OCI-LY3 (cell line): Measurements from ENCODE around the gene ZNF304.

Experiments
- H2AFZ ChIP-seq: fragments of 200-600, 300-600 bp; shearing (Covaris generic); 2 replicates; pipeline ENCODE4 v1.6.0; 2014; ENCODE audit warnings: antibody characterized with exemption, low read depth, low read length
- H3K27ac ChIP-seq: fragments of 200-600, 300-600 bp; sonication (generic); 2 replicates; pipeline ENCODE4 v1.5.1; 2014; ENCODE audit warnings: mild to moderate bottlenecking, low read length, moderate library complexity, mixed read lengths
- H3K27me3 ChIP-seq: fragments of 200-600, 300-600 bp; sonication (generic); 2 replicates; pipeline ENCODE4 v1.6.1; 2014; ENCODE audit warnings: low read depth, low read length, mixed read lengths
- H3K36me3 ChIP-seq: fragments of 200-600, 300-600 bp; sonication (generic); replicated peaks from 2 replicates; pipeline ENCODE3; 2014; ENCODE audit warnings: low read depth, low read length, mixed read lengths
- H3K4me1 ChIP-seq: fragments of 300-600, 200-600 bp; sonication (generic); 2 replicates; pipeline ENCODE4 v1.6.1; 2014; ENCODE audit warnings: low read length, mixed read lengths
- H3K4me2 ChIP-seq: fragments of 200-600, 300-600 bp; sonication (generic); 2 replicates; pipeline ENCODE4 v1.6.1; 2014; ENCODE audit warnings: low read length, mixed read lengths
- H3K4me3 ChIP-seq: fragments of 300-600, 200-600 bp; sonication (generic); 2 replicates; pipeline ENCODE4 v1.5.1; 2014; ENCODE audit warnings: antibody characterized with exemption, mild to moderate bottlenecking, low read length, moderate library complexity
- H3K79me2 ChIP-seq: fragments of 300-600, 200-600 bp; shearing (Covaris generic); 2 replicates; pipeline ENCODE4 v1.6.1; 2014; ENCODE audit warnings: mild to moderate bottlenecking, low read length, mixed read lengths
- H3K9ac ChIP-seq: fragments of 300-600, 200-600 bp; shearing (Covaris generic); 2 replicates; pipeline ENCODE4 v1.6.0; 2014; ENCODE audit warnings: mild to moderate bottlenecking, low read length, moderate library complexity
- H3K9me3 ChIP-seq: fragments of 200-600, 300-600 bp; shearing (Covaris generic); 2 replicates; pipeline ENCODE4 v1.6.1; 2014; ENCODE audit warnings: low read length, mixed read lengths; ENCODE audit not compliant: insufficient read depth
- H4K20me1 ChIP-seq: fragments of 200-600, 300-600 bp; sonication (generic); 2 replicates; pipeline ENCODE4 v1.6.1; 2016; ENCODE audit warnings: low read length, mixed read lengths; ENCODE audit not compliant: insufficient read depth
- CTCF ChIP-seq: fragments of 200-600, 300-600 bp; sonication (generic); IDR thresholded peaks from 2 replicates; pipeline ENCODE4 v1.5.1; 2014; ENCODE audit warnings: antibody characterized with exemption, low read length, low read depth
- EZH2phosphoT487 ChIP-seq: fragments of 200-600 bp; shearing (Covaris generic); IDR thresholded peaks from 2 replicates; pipeline ENCODE4 v1.6.1; 2018; ENCODE audit warnings: antibody characterized with exemption, mixed run types, low read depth

Gene ZNF304

GRCh38 chr19:57389730-57390598 lies 38.9 kb downstream of the ZNF304 start, which contains the start of gene ZNF548:
Gene ZNF548 (plus strand): TSS chr19:57389854. CDS start chr19:57390100, 246 bp downstream.
- H3K4me3 ChIP-seq = peak within 1 kb of the TSS; percentile 87
- H2AFZ ChIP-seq = peak within 1 kb of the TSS; percentile 80
- 0 out of 2 replicates have a peak, but pooled peaks cover 9% of the 10 kb centered on the region for H4K20me1 ChIP-seq
- no peaks in the 10 kb centered on the region for H3K9me3 ChIP-seq
- H3K36me3 ChIP-seq = peaks cover 14% of the 10 kb centered on the region
- H3K79me2 ChIP-seq = peaks cover 46% of the 10 kb centered on the region
- peak within 1 kb of the TSS; percentile 61 for H3K27ac ChIP-seq
- H3K27me3 ChIP-seq = no peaks in the 10 kb centered on the region
- TF ChIP-seq CTCF (no peak; the same call in 1 of the 2 replicates), EZH2phosphoT487 (no peak)
- H3K4me1 ChIP-seq = peaks cover 22% of the 10 kb centered on the region
- peak within 1 kb of the TSS; percentile 80 for H3K4me2 ChIP-seq
- peak within 1 kb of the TSS; percentile 86 for H3K9ac ChIP-seq

- H3K79me2 ChIP-seq = peaks cover 42% of the 10 kb centered on the region
- no peak overlapping the region for H3K4me3 ChIP-seq
- no peaks in the 10 kb centered on the region for H3K27me3 ChIP-seq
Observed at GRCh38 chr19:57395710-57396109, 44.6 kb downstream of the ZNF304 start.

GRCh38 chr19:57398868-57399267 lies 47.8 kb downstream of the ZNF304 start:
- Histone ChIP-seq H3K27ac (no peak overlapping the region), H4K20me1 (0 out of 2 replicates have a peak, but pooled peaks cover 7% of the 10 kb centered on the region), H3K4me2 (no peak overlapping the region), H3K79me2 (peaks cover 14% of the 10 kb centered on the region), H3K9me3 (no peaks in the 10 kb centered on the region), H3K4me3 (no peak overlapping the region), H3K9ac (no peak overlapping the region), H2AFZ (no peak overlapping the region), H3K36me3 (peaks cover 62% of the 10 kb centered on the region), H3K27me3 (no peaks in the 10 kb centered on the region), H3K4me1 (peaks cover 4% of the 10 kb centered on the region; the same call in 1 of the 2 replicates)
- TF ChIP-seq EZH2phosphoT487 = no peak
- TF ChIP-seq CTCF = no peak

More at GRCh38 chr19:57395710-57396109, 44.6 kb downstream of the ZNF304 start:
- Histone ChIP-seq H2AFZ (no peak overlapping the region), H3K9me3 (no peaks in the 10 kb centered on the region), H3K4me1 (peaks cover 13% of the 10 kb centered on the region), H3K27ac (no peak overlapping the region), H3K9ac (no peak overlapping the region), H3K36me3 (peaks cover 49% of the 10 kb centered on the region), H4K20me1 (0 out of 2 replicates have a peak, but pooled peaks cover 9% of the 10 kb centered on the region), H3K4me2 (no peak overlapping the region)
- no peak for TF ChIP-seq CTCF
- no peak for TF ChIP-seq EZH2phosphoT487

- Histone ChIP-seq H3K79me2 (no peaks in the 10 kb centered on the region), H3K4me1 (peaks cover 3% of the 10 kb centered on the region; the same call in 1 of the 2 replicates), H3K36me3 (peaks cover 37% of the 10 kb centered on the region), H3K4me3 (no peak overlapping the region), H2AFZ (no peak overlapping the region), H3K4me2 (no peak overlapping the region), H4K20me1 (no peaks in the 10 kb centered on the region), H3K27me3 (no peaks in the 10 kb centered on the region), H3K27ac (no peak overlapping the region), H3K9ac (no peak overlapping the region), H3K9me3 (no peaks in the 10 kb centered on the region)
- TF ChIP-seq EZH2phosphoT487 = no peak
- no peak for TF ChIP-seq CTCF
Observed at GRCh38 chr19:57403737-57404563, 52.9 kb downstream of the ZNF304 start.
